K562 (cell line): ENCODE data around the gene SRCAP. TPM values are rescaled to one million over a fixed set of nuclear protein-coding genes. Genes with fewer than 3 reads are reported as not detected.

Experiments
- ATAC-seq: fragments of 200-7000 bp; cut with Tn5 transposase; 3 replicates; pipeline ENCODE4 v1.9.1; 2020; ENCODE audit warnings: moderate library complexity
- BruUV-seq: library from RNA; stranded (reverse); fragments of 400-500 nt; replicated peaks from 2 replicates; lab custom pipeline; 2021; lab: Mats Ljungman, UMichigan
- CTCF ChIA-PET: fragments of 300-600 bp; formaldehyde crosslinking; extraction: SDS; loops from one replicate; lab custom pipeline; 2021; ENCODE audit warnings: low intra/inter-chr PET ratio; lab: Yijun Ruan, JAX
- POLR2A ChIA-PET: fragments of 300-600, 350-650 bp; sonication (Branson Sonifier 250); formaldehyde crosslinking; extraction: SDS; loops from one replicate; lab custom pipeline; 2021; ENCODE audit warnings: antibody characterized with exemption, inconsistent platforms; lab: Yijun Ruan, JAX
- DNase-seq, 4 experiments: peaks; one replicate each; pipeline versions ENCODE4 v3.0.0 to v3.0.0-alpha.2; 2011 to 2018; ENCODE audit warnings: low spot score in 3 of 4, mixed read lengths in 3 of 4; ENCODE audit errors: extremely low read depth in 1 of 4
- FAIRE-seq: peaks from 2 replicates; lab custom pipeline; 2011; peaks lifted over from hg19 to GRCh38; lab: Jason Lieb, UNC
- H2AFZ ChIP-seq: 2 replicates; pipeline ENCODE4 v1.6.0; 2011; ENCODE audit warnings: low read depth, low read length, control low read depth, inconsistent platforms
- H3K27ac ChIP-seq: fragments of 200-600 bp; 3 replicates; pipeline ENCODE4 v1.8.0; 2011; ENCODE audit warnings: low read depth, mild to moderate bottlenecking, control low read depth, inconsistent platforms, low read length, moderate library complexity, mixed read lengths; ENCODE audit errors: extremely low read depth
- H3K27me3 ChIP-seq, 2 experiments: fragments of 300-600 bp in 1 of 2; 2 replicates in 1 of 2; 3 replicates in 1 of 2; pipeline versions ENCODE4 v1.6.0 to v1.8.0; 2011; ENCODE audit warnings: inconsistent platforms in 2 of 2, low read length in 2 of 2, mild to moderate bottlenecking in 1 of 2, mixed read lengths in 1 of 2, moderate library complexity in 1 of 2; ENCODE audit not compliant: control insufficient read depth in 2 of 2, insufficient read depth in 2 of 2
- H3K36me3 ChIP-seq: fragments of 300-600 bp; 3 replicates; pipeline ENCODE4 v1.8.0; 2011; ENCODE audit warnings: mild to moderate bottlenecking, low read length, inconsistent platforms; ENCODE audit not compliant: control insufficient read depth, insufficient read depth
- H3K4me1 ChIP-seq, 2 experiments: fragments of 200-600 bp in 1 of 2; replicated peaks in 1 of 2; 2 replicates in 1 of 2; 3 replicates in 1 of 2; pipeline versions ENCODE4 v1.5.1 to v1.8.0; 2011; ENCODE audit warnings: inconsistent platforms in 2 of 2, low read length in 2 of 2, mild to moderate bottlenecking in 1 of 2, mixed read lengths in 1 of 2, moderate library complexity in 1 of 2; ENCODE audit not compliant: control insufficient read depth in 2 of 2, insufficient read depth in 2 of 2
- H3K4me2 ChIP-seq: 2 replicates; pipeline ENCODE4 v1.6.1; 2011; ENCODE audit warnings: low read length, control low read depth, inconsistent platforms, mixed read lengths; ENCODE audit not compliant: insufficient read depth
- H3K4me3 ChIP-seq: fragments of 200-600 bp; sonication (generic), shearing (Covaris generic); 2 replicates; pipeline ENCODE4 v1.5.1; 2016; ENCODE audit warnings: control low read depth, inconsistent platforms
- H3K79me2 ChIP-seq: fragments of 200-600 bp; 3 replicates; pipeline ENCODE4 v1.8.0; 2011; ENCODE audit warnings: low read length, inconsistent platforms; ENCODE audit not compliant: control insufficient read depth, insufficient read depth
- H3K9ac ChIP-seq, 2 experiments: 2 replicates each; pipeline versions ENCODE4 v1.6.0 to v1.6.1; 2011; ENCODE audit warnings: low read depth in 2 of 2, low read length in 2 of 2, control low read depth in 1 of 2, inconsistent platforms in 1 of 2, mild to moderate bottlenecking in 1 of 2, mixed read lengths in 1 of 2; ENCODE audit not compliant: insufficient read depth in 1 of 2
- H3K9me1 ChIP-seq: one replicate; pipeline ENCODE4 v1.6.0; 2011; ENCODE audit warnings: inconsistent platforms, mild to moderate bottlenecking, low read length, moderate library complexity; ENCODE audit not compliant: control insufficient read depth, insufficient read depth
- H3K9me3 ChIP-seq: replicated peaks from 2 replicates; pipeline ENCODE4 v1.5.1; 2011; ENCODE audit warnings: low read depth, low read length, inconsistent platforms; ENCODE audit not compliant: control insufficient read depth, insufficient read depth
- H4K20me1 ChIP-seq: replicated peaks from 2 replicates; pipeline ENCODE4 v1.6.1; 2011; ENCODE audit warnings: low read length, inconsistent platforms, mixed read lengths; ENCODE audit not compliant: control insufficient read depth, insufficient read depth
- ARID4B ChIP-seq: sonication (generic); formaldehyde crosslinking; IDR thresholded peaks from 2 replicates; pipeline ENCODE4 v1.8.0; 2022; ENCODE audit warnings: mild to moderate bottlenecking, missing genetic modification reagents
- CBX2 ChIP-seq: fragments of 200-600 bp; sonication (generic); IDR thresholded peaks from one replicate; pipeline ENCODE4 v1.6.1; 2012; ENCODE audit warnings: mild to moderate bottlenecking, low read length, inconsistent platforms; ENCODE audit not compliant: insufficient read depth, poor library complexity, severe bottlenecking
- IFI16 ChIP-seq: fragments of 250-450 bp; sonication (Bioruptor Pico); IDR thresholded peaks from 2 replicates; pipeline ENCODE4 v2.1.2; 2022; ENCODE audit warnings: mild to moderate bottlenecking, inconsistent platforms
- MEIS2 ChIP-seq: fragments of 450-650 bp; IDR thresholded peaks from 2 replicates; pipeline ENCODE4 v1.6.1; 2014; ENCODE audit warnings: mild to moderate bottlenecking; ENCODE audit not compliant: partially characterized antibody
- MTA3 ChIP-seq: fragments of 450-650 bp; formaldehyde crosslinking; IDR thresholded peaks from 2 replicates; pipeline ENCODE4 v1.6.1; 2017; ENCODE audit warnings: mild to moderate bottlenecking, borderline replicate concordance
- MYNN ChIP-seq, 2 experiments: sonication (generic); formaldehyde crosslinking in 1 of 2; IDR thresholded peaks; 2 replicates each; pipeline versions ENCODE4 v1.5.0 to v1.6.1; 2016 to 2020; ENCODE audit warnings: antibody characterized with exemption in 1 of 2, missing genetic modification reagents in 1 of 2
- NFIX ChIP-seq: fragments of 250-450 bp; sonication (Bioruptor Pico); IDR thresholded peaks from 2 replicates; pipeline ENCODE4 v1.4.0; 2020; ENCODE audit warnings: low read depth, mild to moderate bottlenecking, moderate library complexity
- ZKSCAN3 ChIP-seq: fragments of 250-450 bp; sonication (Bioruptor Pico); IDR thresholded peaks from 2 replicates; pipeline ENCODE4 v1.4.0; 2020
- ZNF518B ChIP-seq: fragments of 250-450 bp; sonication (Bioruptor Pico); IDR thresholded peaks from 2 replicates; pipeline ENCODE4 v1.5.0; 2021; ENCODE audit warnings: mild to moderate bottlenecking, moderate library complexity
- ZNF561 ChIP-seq: fragments of 450-650 bp; formaldehyde crosslinking; conservative IDR thresholded peaks from 2 replicates; pipeline ENCODE4 v1.4.0; 2020; ENCODE audit warnings: mild to moderate bottlenecking, moderate library complexity
- WGBS: fragments of 100-300 bp; shearing (Covaris generic); methylation state at CpG from one replicate; pipeline ENCODE4 v1.1.6; 2016; ENCODE audit warnings: low coverage, mixed read lengths; ENCODE audit not compliant: insufficient coverage; ENCODE audit errors: missing lambda C conversion rate; 5-methylcytosine and 5-hydroxymethylcytosine counted together
- in situ Hi-C: fragments of 300-500 bp; cut with MboI; formaldehyde crosslinking; loops from 4 replicates; pipeline ENCODE4 v1.15.0; 2018; ENCODE audit warnings: inconsistent platforms, mixed read lengths
- intact Hi-C: fragments of 100-400 bp; cut with micrococcal nuclease; formaldehyde crosslinking; loops from 2 replicates; pipeline ENCODE4 v1.14.2; 2022
- polyA plus RNA-seq, 8 experiments: library from polyadenylated mRNA; depleted of rRNA in 4 of 8; stranded (reverse) in 5 of 8; unstranded in 3 of 8; fragments of >200 nt; fragmentation: Nextera tagmentation in 2 of 8; fragmentation: Illumina TruSeq in 1 of 8; extraction: Ambion mirVana in 2 of 8; extraction: Trizol in 1 of 8; gene quantifications; 2 replicates each; pipeline versions ENCODE4 v1.2.1 to v1.2.3, GENCODE V29; 2011 to 2014; ENCODE audit warnings: inconsistent platforms in 1 of 8, missing spikeins in 1 of 8
- total RNA-seq, 7 experiments: library from RNA; depleted of rRNA in 6 of 7; stranded (reverse); fragments of >200 nt in 6 of 7; fragmentation: Illumina TruSeq in 2 of 7; extraction: Trizol in 2 of 7; gene quantifications; 2 replicates each; pipeline versions ENCODE4 v1.2.1 to v1.2.3, GENCODE V29; 2011 to 2021; ENCODE audit warnings: low replicate concordance in 1 of 7
- TF ChIP-seq, protein P1 (sequence below): fragments of 450-650 bp; formaldehyde crosslinking; conservative IDR thresholded peaks from 2 replicates; pipeline ENCODE4 v1.4.0; 2022; ENCODE audit warnings: mild to moderate bottlenecking, missing genetic modification characterization

Gene SRCAP
- total and polyA plus RNA-seq, 9 of the 15 experiments (the other 6 are each of a cell fraction or from before 2014, with no cell fraction given): 0.21 to 62.6 (median 5.8) TPM

GRCh38 chr16:30740364-30741251 is 41.6 kb downstream of the SRCAP start:
- WGBS: 69% methylated on average over 7 of the region's 8 CpGs
- H3K79me2 ChIP-seq: no peaks in the 10 kb centered on the region; the same call in 2 of the 3 replicates
- peaks cover 95% of the 10 kb centered on the region for H3K36me3 ChIP-seq
- ATAC-seq: peak; percentile 90
- no peaks in the 10 kb centered on the region for H3K9me3 ChIP-seq
- H3K4me1 ChIP-seq: peaks cover 10 to 23% of the 10 kb centered on the region in 2 experiments; a peak in 4 of 5 replicates
- no peaks in the 10 kb centered on the region for H4K20me1 ChIP-seq
- BruUV-seq: no TSS peak
- no peak overlapping the region for H3K4me3 ChIP-seq
- ChIA-PET POLR2A (interaction anchor here (0.5 to 1.0 kb wide), 3 partner anchors 10 to 104 kb away, joined by 3 read pairs; no protein-coding TSS in a partner anchor), CTCF (interaction anchor here (0.6 kb wide), 1 partner anchor 10 kb away, joined by 3 read pairs; no protein-coding TSS in a partner anchor)
- no peaks in the 10 kb centered on the region for H3K27me3 ChIP-seq
- H3K9me1 ChIP-seq: peaks cover 5% of the 10 kb centered on the region
- DNase-seq: peak; percentile 54 to 74 (median 68)
- intact Hi-C loops (no loop called here), in situ Hi-C loops (no loop called here)
- H3K4me2 ChIP-seq: no peak overlapping the region
- FAIRE-seq: peak; percentile 80
- H3K9ac ChIP-seq: no peak overlapping the region
- H2AFZ ChIP-seq: no peak overlapping the region
- H3K27ac ChIP-seq: no peak overlapping the region; the same call in 2 of the 3 replicates
- TF ChIP-seq, protein P1, sequence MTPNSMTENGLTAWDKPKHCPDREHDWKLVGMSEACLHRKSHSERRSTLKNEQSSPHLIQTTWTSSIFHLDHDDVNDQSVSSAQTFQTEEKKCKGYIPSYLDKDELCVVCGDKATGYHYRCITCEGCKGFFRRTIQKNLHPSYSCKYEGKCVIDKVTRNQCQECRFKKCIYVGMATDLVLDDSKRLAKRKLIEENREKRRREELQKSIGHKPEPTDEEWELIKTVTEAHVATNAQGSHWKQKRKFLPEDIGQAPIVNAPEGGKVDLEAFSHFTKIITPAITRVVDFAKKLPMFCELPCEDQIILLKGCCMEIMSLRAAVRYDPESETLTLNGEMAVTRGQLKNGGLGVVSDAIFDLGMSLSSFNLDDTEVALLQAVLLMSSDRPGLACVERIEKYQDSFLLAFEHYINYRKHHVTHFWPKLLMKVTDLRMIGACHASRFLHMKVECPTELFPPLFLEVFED (CRISPR knock-in tag): no peak
- TF ChIP-seq MEIS2: no peak
- no peak for TF ChIP-seq CBX2
- TF ChIP-seq NFIX (CRISPR knock-in tag): no peak
- no peak for TF ChIP-seq ZNF561 (CRISPR knock-in tag)
- no peak for TF ChIP-seq ARID4B (CRISPR knock-in tag)
- TF ChIP-seq ZNF518B: no peak
- TF ChIP-seq MTA3: no peak
- no peak for TF ChIP-seq ZKSCAN3 (CRISPR knock-in tag)
- no peak for TF ChIP-seq IFI16 (CRISPR knock-in tag)
- TF ChIP-seq MYNN (IDR thresholded peaks at IDR 0.05): peak; percentile 5; the same call in 1 of the 2 replicates
- no peak for TF ChIP-seq MYNN (CRISPR knock-in tag; IDR thresholded peaks at IDR 0.05)
